Omental fat pad (tissue), 4 donors: Measurements from ENCODE around the gene SRBD1. TPM values are rescaled to one million over a fixed set of nuclear protein-coding genes. Genes with fewer than 3 reads are reported as not detected.

Experiments used
- ATAC-seq: fragments of 150-250 bp; one replicate; pipeline ENCODE4 v1.9.1; 2016; ENCODE audit warnings: mild to moderate bottlenecking, moderate library complexity; ENCODE audit not compliant: low FRiP score
- DNase-seq: peaks from one replicate; pipeline ENCODE4 v3.0.0-alpha.2; 2019; ENCODE audit warnings: low spot score
- CTCF ChIP-seq, 3 donors: fragments of 450-650 bp; IDR thresholded peaks; one replicate each; pipeline ENCODE4 v1.5.1; 2016 to 2017; ENCODE audit warnings: antibody characterized with exemption in 3 of 3, mild to moderate bottlenecking in 3 of 3, moderate library complexity in 2 of 3
- total RNA-seq, 4 donors: library from RNA; depleted of rRNA; stranded (reverse); fragments of >200 nt; gene quantifications; one replicate each; pipeline ENCODE4 v1.1.0, GENCODE V29; 2016

Gene SRBD1
- total RNA-seq, 4 donors from 2014 or later: 10.3 to 36.4 (median 14.1) TPM

DNA sequence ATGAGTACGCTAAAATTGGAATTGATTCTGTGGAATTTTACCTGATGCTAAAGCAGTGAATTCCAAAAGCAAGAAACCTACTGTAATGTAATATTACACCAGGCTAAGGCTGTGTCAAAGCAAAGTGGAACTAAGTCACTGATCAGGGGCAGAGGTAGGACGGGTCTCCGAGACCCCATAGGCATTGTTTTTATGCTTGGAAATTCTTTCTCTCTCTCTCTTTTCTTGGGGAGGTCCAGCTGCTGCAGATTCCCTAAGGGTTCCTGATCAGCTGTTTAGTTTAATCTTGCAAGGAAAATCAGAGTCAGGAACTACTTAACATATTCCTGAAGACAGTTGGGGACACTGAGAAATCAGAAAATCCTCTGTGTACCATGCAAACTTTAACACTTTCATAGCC is 220.2 kb downstream of the SRBD1 start:
- DNase-seq (no peak), ATAC-seq (no peak)
- no peak for TF ChIP-seq CTCF (IDR thresholded peaks at IDR 0.05)

- TF ChIP-seq CTCF (IDR thresholded peaks at IDR 0.05): no peak
- ATAC-seq (no peak), DNase-seq (no peak)
Measured at GRCh38 chr2:45390441-45390840, 220.6 kb downstream of the SRBD1 start.

- no peak for DNase-seq
- no peak for TF ChIP-seq CTCF (IDR thresholded peaks at IDR 0.05)
- ATAC-seq: no peak
Measured at GRCh38 chr2:45388541-45389100, 222.4 kb downstream of the SRBD1 start.

DNA sequence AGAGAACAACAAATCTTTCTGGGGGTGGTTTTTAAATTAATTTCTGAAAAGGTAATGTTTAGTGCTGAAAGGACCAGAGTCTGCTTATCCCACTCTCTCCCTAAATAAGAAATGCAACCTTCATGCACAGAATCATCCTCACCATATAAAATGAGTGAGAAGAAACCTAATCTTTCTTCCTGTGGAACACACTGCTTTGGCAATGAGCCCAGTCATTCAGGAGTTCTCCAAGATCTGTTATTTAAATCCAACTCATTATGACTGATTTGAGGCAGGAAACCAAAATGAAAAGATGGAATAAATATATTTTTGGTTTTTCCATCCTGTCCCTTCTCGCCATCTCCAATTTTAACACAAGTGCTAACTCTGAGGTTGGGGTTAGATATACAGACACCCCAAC is 228.3 kb downstream of the SRBD1 start:
- TF ChIP-seq CTCF (IDR thresholded peaks at IDR 0.05): no peak
- DNase-seq (no peak), ATAC-seq (no peak)

DNA sequence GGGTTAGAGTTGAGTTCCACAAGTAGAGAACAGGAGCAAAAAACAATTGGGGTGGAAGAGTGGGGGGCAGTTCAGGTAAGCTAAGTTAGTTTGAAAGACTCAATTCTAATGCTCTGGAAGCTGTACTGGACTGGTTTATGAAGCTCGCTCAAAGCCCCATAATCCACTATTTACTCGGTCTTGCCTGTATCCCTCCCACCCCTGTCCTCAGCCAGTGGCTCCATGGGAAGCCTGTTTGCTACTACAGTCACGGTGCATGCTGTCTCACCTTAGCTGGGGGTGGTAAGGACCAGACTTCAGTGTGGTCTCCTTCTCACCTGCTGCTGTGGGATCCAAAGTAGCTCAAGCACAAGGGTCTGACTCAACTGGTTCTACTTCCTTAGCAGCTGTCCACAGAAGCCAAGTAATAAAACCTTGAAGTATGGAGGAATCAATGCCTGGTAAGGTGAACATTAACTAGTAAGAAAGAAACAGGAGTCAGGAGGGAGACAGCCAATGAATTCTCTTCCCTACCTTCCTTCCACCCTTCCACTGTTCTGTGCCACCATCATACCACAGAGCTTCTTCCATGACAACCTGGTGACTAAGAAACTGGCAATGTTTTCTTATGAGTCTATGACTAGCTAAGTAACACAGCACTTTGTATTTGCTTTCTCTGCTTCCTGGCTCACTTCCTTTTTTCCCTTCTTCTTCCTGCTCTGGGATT is 230.8 kb downstream of the SRBD1 start:
- DNase-seq: no peak
- no peak for ATAC-seq
- no peak for TF ChIP-seq CTCF (IDR thresholded peaks at IDR 0.05)

GRCh38 chr2:45379399-45380087 is 231.5 kb downstream of the SRBD1 start:
- no peak for TF ChIP-seq CTCF (IDR thresholded peaks at IDR 0.05)
- DNase-seq: no peak
- no peak for ATAC-seq
